Suprapubic skin (tissue), 3 donors: ENCODE results near the gene ZNF497.

Source experiments
- POLR2A ChIP-seq, 2 donors: fragments of 450-650 bp; IDR thresholded peaks; one replicate each; pipeline ENCODE4 v1.6.1; 2017; ENCODE audit warnings: antibody characterized with exemption in 2 of 2, mild to moderate bottlenecking in 2 of 2, moderate library complexity in 2 of 2
- TF ChIP-seq, protein P1 (sequence below), 2 donors: fragments of 200-600 bp in 1 of 2; fragments of 450-650 bp in 1 of 2; sonication (generic) in 1 of 2; IDR thresholded peaks; one replicate each; pipeline ENCODE4 v1.5.1; 2016 to 2019; ENCODE audit warnings: antibody characterized with exemption in 2 of 2, mild to moderate bottlenecking in 1 of 2, moderate library complexity in 1 of 2

DNA sequence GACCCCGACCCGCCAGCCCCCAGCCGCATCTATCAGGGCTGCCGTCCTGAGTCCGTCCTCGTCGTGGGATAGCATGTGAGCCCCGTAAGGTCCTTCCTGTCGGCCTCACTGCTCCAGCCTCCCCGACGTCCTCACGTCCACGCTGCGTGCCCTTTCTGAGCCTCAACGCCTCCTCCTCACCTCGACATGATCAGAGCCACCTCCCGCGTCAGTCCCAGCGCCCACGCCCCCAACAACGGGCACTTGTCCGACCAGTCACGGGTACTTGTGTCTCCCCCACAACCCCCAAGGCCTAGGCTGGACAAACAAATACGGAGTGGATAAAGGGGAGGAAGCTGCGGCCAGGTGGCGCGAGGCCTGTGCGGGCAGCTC, 665 bp downstream of the ZNF497 start:
- TF ChIP-seq, protein P1, sequence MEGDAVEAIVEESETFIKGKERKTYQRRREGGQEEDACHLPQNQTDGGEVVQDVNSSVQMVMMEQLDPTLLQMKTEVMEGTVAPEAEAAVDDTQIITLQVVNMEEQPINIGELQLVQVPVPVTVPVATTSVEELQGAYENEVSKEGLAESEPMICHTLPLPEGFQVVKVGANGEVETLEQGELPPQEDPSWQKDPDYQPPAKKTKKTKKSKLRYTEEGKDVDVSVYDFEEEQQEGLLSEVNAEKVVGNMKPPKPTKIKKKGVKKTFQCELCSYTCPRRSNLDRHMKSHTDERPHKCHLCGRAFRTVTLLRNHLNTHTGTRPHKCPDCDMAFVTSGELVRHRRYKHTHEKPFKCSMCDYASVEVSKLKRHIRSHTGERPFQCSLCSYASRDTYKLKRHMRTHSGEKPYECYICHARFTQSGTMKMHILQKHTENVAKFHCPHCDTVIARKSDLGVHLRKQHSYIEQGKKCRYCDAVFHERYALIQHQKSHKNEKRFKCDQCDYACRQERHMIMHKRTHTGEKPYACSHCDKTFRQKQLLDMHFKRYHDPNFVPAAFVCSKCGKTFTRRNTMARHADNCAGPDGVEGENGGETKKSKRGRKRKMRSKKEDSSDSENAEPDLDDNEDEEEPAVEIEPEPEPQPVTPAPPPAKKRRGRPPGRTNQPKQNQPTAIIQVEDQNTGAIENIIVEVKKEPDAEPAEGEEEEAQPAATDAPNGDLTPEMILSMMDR (IDR thresholded peaks at IDR 0.05) = no peak
- no peak for TF ChIP-seq POLR2A (IDR thresholded peaks at IDR 0.05)
